GM19468 (cell line): ENCODE data around the gene DBX1.

ENCODE experiments used
- ATAC-seq: cut with Tn5 transposase; IDR thresholded peaks from one replicate; pipeline ENCODE4 v1.9.1; 2021; ENCODE audit warnings: mild to moderate bottlenecking, moderate library complexity, moderate number of reproducible peaks; ENCODE audit not compliant: unreplicated experiment; ENCODE audit errors: extremely low read depth

Gene DBX1

DNA sequence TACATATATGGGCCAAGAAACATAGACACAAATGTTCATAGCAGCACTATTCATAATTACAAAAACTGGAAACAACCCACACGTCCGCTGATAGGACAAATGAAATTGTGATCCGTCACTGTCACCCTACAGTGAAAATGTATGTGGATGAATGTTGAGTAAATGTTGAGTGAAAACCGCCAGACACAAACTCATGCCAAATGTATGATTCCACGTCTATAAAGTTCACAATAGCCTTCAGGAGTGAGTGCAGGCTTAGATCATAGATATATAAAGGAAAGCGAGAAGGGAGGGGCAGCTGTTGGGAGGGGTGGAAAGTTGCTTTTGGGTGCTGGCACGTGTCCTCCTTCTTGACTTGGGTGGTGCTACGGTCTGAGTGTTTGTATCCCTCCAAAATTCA lies 33.6 kb downstream of the DBX1 start:
- no peak for ATAC-seq

DNA sequence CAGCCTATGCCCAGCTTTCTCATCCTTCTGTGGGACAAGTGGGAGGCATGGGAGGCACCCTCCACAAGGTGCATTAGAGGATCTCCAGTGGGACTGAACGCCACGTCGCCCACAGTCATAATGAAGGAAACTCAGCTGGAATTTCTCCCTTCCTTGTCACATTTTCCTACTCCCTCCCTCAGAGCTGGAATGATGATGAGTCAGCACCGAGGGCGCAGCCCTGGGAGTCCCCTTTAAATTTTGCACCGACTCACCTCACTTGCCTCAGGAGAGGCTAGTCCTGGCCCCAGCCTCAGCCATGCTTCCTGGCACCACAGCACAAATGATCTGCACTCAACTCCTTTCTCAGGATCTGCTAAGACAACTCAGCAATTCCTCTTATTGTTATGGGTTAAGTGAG lies 34.3 kb downstream of the DBX1 start:
- ATAC-seq = no peak

DNA sequence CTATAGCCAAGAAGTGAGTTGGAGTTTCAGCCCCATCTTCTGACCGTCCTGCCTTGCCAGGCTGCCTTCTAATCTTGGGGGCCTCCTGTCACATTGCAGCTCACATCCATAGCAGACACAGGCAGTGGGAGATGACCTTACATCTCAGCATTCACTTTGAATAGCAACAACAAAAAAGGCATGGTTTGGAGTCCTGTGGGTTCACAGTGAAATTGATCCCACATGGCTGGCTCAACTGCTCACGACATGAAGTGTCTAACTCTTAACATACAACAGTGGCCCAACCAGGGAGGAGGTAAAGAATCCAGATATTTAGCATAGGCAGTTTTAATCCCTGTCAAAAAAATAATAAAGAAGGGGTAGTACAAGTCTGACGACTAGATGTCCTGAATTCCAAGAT lies 38.1 kb downstream of the DBX1 start:
- ATAC-seq = no peak

DNA sequence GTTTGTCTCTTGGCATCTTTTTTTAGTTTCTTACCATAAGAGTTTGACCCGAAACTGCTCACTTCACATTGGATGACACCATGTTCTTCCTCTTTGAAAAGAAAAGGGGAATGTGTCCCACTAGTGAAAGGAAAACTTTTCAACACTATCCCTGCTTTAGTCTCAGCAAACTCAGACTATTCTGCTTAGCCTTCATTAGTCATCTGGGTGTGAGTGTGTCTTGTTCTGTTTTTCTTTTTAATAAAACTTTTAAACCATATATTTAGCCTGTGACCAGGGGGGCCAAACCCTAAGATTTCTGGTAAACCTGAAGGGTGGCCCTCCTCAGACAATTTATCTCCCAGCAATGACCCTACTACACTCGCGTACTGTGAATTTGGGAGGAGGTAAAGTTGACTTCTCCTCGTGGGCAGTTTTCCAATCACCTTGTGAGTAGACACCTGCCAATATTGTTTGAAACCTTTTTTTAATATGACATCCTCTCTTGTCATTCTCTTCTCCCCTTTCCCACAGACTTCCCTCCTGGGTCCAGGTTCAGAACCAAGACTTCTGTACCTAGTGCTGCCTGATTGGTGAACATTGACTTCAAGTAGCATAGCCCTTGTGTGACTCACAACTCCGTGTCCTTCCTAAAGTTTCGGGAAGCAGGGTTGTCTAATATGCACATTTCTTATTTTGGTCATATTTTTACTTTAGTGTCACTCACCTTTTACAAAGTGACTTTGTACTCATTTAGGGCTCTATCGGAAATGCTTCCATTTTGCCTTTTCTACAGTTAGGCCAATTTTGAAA lies 39.9 kb downstream of the DBX1 start:
- ATAC-seq = no peak

DNA sequence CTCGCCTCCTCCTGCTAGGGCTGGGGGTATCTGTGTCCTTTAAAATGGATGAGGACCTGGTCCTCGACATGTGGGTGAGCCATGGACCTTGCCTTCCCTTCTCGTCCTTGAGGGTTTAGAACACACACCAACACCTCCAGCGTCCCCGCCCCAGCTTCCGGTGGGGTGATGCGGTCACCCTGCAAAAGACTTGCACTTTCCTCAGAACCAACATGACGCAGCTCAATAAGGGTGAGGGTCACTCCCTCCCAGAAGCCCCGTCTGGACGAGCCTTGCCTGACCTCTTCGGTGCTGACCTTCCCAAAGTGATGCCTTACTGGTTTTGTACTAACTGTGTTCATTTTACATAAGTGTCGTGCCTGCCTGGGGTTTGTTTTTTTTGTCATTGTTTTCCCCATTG lies 41.0 kb downstream of the DBX1 start:
- no peak for ATAC-seq

DNA sequence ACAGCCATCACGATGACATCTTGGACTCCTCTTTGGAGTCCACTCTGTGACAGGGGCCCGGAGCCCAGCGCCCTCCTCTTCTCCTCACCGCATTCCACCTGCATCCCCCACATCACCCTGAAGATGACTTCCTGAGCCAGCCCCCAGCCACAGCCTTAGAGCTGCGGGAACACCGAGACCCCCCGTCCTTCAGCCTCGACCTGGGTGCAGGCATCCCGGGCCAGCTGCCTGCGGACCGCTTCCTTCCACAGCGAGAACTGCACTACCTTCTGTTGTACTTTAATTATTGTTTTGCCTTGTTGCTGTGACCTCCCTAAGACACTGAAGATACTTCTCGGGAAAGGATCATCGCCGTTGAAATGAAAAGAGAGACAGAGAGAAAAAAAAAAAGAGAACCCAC lies 42.1 kb downstream of the DBX1 start:
- ATAC-seq = no peak

DNA sequence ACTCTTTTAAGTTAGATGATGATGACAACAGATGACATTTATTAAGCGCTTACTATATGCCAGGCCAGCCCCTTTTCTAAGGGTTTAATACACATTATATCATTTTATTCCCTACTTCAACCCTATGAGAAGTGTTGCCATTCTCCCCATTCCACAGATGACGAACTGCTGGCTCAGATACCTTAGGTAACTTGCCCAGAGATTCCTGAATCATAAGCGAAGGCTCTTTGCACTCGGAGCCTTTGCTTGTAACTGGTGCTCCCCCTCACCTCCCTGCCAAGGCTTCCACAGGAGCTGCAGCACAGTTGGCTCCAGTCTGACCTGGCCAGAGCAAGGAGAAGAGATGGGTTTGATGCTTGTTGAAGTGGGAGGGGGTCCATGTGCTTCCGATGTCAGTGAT lies 43.0 kb downstream of the DBX1 start:
- ATAC-seq = no peak

DNA sequence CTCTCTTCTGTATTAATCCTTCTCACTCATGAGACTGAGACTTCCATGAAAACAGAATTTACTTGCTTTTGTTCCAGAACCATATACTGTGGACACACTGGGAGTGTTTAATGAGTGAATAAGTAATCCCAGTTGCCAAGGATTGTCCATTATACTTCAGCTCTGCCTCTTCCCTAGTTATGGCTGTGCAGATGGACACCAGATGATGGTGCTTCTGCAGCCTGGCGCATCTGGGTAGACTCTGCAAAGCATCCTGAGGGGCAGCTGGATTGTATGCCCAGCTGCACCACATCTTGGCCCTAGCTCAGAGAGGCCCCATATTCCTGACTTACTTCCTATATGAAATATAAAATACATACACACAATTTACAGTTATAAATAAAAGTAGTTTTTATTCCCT lies 43.5 kb downstream of the DBX1 start:
- no peak for ATAC-seq

DNA sequence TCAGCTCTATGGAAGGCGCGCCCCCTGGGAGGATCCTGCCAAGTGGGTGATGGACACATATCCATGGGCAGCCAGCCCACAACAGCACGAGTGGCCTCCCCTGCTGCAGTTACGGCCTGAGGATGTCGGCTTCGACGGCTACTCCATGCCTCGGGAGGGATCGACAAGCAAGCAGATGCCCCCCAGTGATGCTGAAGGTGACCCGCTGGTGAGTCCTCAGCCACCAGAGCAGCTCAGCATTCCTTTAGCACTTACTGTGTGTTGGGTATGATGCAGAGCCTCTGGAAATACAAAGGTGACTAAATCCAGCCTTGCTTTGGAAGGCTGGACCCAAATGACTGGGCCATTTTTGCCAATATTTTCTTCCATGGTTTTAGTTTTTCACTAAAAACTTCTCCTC lies 45.7 kb downstream of the DBX1 start:
- no peak for ATAC-seq

DNA sequence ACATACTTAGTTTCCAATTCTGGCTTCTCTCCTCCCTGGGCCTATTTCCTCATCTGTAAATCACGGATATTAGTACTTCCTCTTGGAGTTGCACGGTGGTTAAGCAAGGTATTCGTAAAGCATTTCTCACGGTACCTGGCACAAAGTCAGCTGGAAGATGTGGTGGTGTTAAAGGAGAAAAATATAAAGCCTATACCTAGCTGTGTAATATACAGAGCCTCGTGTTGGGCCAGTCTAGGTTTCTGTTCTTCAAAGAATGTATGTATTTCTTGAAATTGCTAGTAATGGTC lies 47.2 kb downstream of the DBX1 start:
- no peak for ATAC-seq

DNA sequence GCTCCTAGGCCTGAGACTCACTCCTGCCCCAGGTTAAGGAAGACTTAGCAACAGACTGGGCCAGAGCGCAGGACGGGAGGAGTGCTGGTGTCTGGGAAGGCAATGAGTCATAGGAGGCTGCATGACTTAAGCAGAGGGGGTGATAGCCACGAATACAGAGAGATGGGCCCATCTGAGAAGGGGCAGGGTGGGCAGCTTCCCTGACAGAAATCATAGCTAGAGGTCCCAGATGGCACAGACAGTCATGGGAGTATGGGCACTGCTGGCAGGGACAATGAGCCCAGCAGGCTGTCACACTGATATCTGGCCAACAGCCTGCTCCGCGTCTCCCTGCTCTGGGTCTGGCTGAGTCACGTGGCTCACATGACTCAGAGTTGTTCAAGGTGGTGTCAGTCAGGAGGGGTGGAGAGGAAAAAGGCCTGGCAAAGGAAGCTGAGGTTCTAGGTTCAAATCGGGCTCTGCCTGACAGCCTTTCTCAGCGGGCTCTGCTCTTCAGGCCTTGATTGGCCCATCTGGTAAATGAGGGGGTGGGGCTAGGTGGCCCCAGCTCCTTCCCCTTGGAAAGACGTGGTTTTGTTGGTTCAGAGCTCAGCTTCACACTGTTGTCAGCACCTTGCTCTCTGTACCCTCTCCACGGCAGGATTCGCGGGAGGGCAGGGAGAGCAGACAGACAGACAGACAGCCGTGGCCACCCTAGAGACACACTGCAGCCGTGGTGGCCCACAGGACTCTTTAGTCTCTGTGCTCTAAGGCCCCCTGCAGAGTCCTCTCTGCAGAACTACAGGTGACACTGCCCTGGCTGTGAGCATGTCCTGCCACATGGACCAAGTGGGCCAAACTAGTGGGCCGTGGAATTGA lies 47.8 kb downstream of the DBX1 start:
- no peak for ATAC-seq

DNA sequence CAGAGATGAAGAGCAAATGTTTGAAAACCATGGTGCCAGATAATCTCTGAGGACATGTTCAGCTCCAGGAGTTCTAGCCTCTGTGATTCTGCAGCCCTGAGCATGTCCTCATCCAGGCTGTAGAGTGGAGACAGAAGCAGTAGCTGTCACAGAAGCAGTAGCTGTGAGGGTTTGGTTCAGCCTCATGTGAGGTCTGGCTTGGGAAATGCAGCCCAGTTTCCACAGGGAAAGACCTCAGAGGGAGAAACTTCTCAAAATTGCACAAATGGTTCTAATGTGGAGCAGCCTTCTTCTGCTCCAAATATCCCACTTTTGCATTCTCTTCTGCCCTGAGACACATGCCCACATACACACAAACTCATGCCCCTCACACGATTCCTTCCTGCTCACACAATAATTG lies 48.4 kb downstream of the DBX1 start:
- ATAC-seq = no peak

DNA sequence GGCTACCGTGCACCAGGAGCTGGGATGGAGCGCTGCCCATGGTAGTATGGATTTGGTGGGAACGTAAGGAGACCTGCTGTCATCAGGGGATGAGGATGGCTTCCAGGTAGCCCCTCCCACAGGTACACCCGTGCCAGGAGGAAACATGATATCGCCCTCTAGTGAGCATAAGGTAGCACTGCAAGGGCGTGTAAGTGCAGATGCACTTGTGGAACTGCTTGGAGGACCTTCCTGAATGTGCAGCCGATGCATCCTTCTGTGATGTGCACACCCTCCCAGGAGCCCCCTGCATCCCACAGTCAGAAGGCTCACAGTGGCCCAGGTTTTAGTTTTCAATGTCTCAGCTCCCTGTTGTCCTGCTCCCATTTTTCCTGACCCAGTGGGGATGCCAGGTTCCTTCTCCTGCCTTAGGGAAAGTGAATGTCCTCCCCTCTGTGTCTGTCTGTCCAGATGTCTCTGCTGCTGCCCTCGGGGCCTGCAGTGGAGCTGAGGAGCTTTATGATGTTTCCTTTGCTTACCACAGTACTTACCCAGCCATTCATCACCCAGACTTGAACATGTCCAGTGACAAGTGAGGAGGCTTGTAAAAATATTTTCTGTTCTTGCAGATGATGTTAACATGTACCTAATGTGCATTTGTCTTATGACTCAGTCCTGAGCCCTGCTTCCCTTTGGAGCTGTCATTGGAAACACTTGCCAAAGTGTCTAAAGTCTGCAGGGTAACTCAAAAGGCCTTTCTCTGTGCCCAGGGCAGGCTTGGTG lies 49.2 kb downstream of the DBX1 start:
- ATAC-seq = peak; percentile 74

DNA sequence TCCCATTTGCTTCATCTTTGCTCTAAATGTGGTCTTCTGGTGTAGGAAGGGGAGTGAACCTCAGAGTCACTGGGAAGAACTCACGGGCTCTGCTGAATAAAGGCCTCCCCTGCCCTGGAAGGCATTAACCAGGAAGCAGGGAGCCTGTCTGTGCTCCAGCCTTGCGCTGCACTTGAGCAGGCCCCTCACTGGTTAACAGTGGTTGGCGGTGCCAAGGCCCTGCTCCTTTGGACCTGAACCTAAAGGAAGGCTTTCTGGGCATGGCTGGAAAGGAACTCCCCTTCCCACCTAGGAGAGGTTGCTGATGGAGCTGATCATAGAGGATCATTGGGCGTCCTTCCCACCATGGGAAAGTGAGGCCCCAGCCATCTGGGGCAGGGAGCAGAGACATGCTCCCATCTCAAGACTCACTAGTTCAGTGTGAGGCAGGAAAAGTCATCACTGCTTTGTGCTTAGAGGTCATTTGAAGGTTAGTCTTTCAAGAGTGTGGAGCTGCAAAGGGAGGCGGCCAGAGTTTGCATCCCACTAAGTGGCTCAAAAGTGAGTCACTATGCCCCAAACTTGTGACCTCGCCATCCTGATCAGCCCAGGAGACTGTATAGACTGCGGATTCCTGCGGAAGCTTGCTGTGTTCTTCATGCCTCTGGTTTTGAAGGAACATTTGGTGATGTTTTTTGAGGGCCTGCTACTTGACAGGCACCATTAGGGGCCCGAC lies 50.4 kb downstream of the DBX1 start:
- ATAC-seq = no peak
